Trophoblast cell (in vitro differentiated cells and primary cell): ENCODE measurements around the gene ALB.
"Not testable (repeated sequence)": the region's sequence is repeated elsewhere in the genome, so short reads cannot be mapped to it uniquely, and the experiment has no call there.

Experiments
- DNase-seq, 2 donors: peaks; one replicate each; pipeline ENCODE4 v3.0.0-alpha.2; 2016
- H2AFZ ChIP-seq: 2 replicates; pipeline ENCODE4 v1.6.1; 2013; ENCODE audit warnings: low read length, moderate library complexity, mild to moderate bottlenecking; ENCODE audit not compliant: insufficient read depth, poor library complexity
- H2AK5ac ChIP-seq: 2 replicates; pipeline ENCODE4 v1.6.1; 2013; ENCODE audit warnings: mild to moderate bottlenecking, low read length
- H2BK120ac ChIP-seq: 2 replicates; pipeline ENCODE4 v1.6.1; 2013; ENCODE audit warnings: low read length, mild to moderate bottlenecking, moderate library complexity; ENCODE audit not compliant: insufficient read depth, poor library complexity
- H2BK12ac ChIP-seq: 2 replicates; pipeline ENCODE4 v1.6.1; 2013; ENCODE audit warnings: mild to moderate bottlenecking, low read length, moderate library complexity
- H2BK5ac ChIP-seq: 2 replicates; pipeline ENCODE4 v1.6.1; 2013; ENCODE audit warnings: low read length, low read depth, moderate library complexity, mild to moderate bottlenecking; ENCODE audit not compliant: poor library complexity
- H3K14ac ChIP-seq: 2 replicates; pipeline ENCODE4 v1.6.1; 2013; ENCODE audit warnings: mild to moderate bottlenecking, low read length
- H3K18ac ChIP-seq: 2 replicates; pipeline ENCODE4 v1.6.1; 2013; ENCODE audit warnings: mild to moderate bottlenecking, low read length
- H3K23ac ChIP-seq: 2 replicates; pipeline ENCODE4 v1.6.1; 2013; ENCODE audit warnings: low read length
- H3K27ac ChIP-seq: 2 replicates; pipeline ENCODE4 v1.5.1; 2013; ENCODE audit warnings: low read depth, mild to moderate bottlenecking, inconsistent platforms, low read length, moderate library complexity
- H3K27me3 ChIP-seq: 2 replicates; pipeline ENCODE4 v1.6.1; 2013; ENCODE audit warnings: inconsistent platforms, mild to moderate bottlenecking, low read length, moderate library complexity; ENCODE audit not compliant: insufficient read depth
- H3K36me3 ChIP-seq, 2 experiments: 1 replicate in 1 of 2; 2 replicates in 1 of 2; pipeline ENCODE4 v1.6.1; 2013; ENCODE audit warnings: low read length in 2 of 2, mild to moderate bottlenecking in 2 of 2, moderate library complexity in 1 of 2; ENCODE audit not compliant: insufficient read depth in 2 of 2, control insufficient read depth in 1 of 2
- H3K4ac ChIP-seq: 2 replicates; pipeline ENCODE4 v1.6.1; 2013; ENCODE audit warnings: low read depth, mild to moderate bottlenecking, low read length, moderate library complexity
- H3K4me1 ChIP-seq, 2 experiments: 1 replicate in 1 of 2; 2 replicates in 1 of 2; pipeline ENCODE4 v1.6.1; 2013; ENCODE audit warnings: low read length in 2 of 2, mild to moderate bottlenecking in 2 of 2, moderate library complexity in 1 of 2; ENCODE audit not compliant: insufficient read depth in 2 of 2, control insufficient read depth in 1 of 2
- H3K4me2 ChIP-seq: 2 replicates; pipeline ENCODE4 v1.6.1; 2013; ENCODE audit warnings: inconsistent platforms, mild to moderate bottlenecking, low read length, moderate library complexity
- H3K4me3 ChIP-seq: 2 replicates; pipeline ENCODE4 v1.5.1; 2013; ENCODE audit warnings: mild to moderate bottlenecking, low read depth, low read length, inconsistent platforms
- H3K79me1 ChIP-seq: one replicate; pipeline ENCODE4 v1.6.1; 2013; ENCODE audit warnings: low read length
- H3K79me2 ChIP-seq: 2 replicates; pipeline ENCODE4 v1.6.1; 2013; ENCODE audit warnings: low read length, mild to moderate bottlenecking; ENCODE audit not compliant: control insufficient read depth, insufficient read depth, poor library complexity
- H3K9ac ChIP-seq: 2 replicates; pipeline ENCODE4 v1.6.1; 2013; ENCODE audit warnings: mild to moderate bottlenecking, low read length
- H3K9me3 ChIP-seq: 2 replicates; pipeline ENCODE4 v1.6.1; 2013; ENCODE audit warnings: low read depth, mild to moderate bottlenecking, control low read depth, inconsistent platforms, low read length; ENCODE audit not compliant: insufficient read depth
- H4K12ac ChIP-seq: 2 replicates; pipeline ENCODE4 v1.6.1; 2013; ENCODE audit warnings: low read depth, mild to moderate bottlenecking, low read length, moderate library complexity
- H4K8ac ChIP-seq: 2 replicates; pipeline ENCODE4 v1.6.1; 2013; ENCODE audit warnings: low read depth, mild to moderate bottlenecking, low read length, moderate library complexity
- H4K91ac ChIP-seq: one replicate; pipeline ENCODE4 v1.6.1; 2013; ENCODE audit warnings: low read depth, mild to moderate bottlenecking, low read length, moderate library complexity
- WGBS: extraction: QIAGEN DNeasy Blood & Tissue Kit; methylation state at CpG from one replicate; pipeline ENCODE4 v1.1.7; 2013; ENCODE audit warnings: missing lambda C conversion rate; ENCODE audit not compliant: insufficient read length, insufficient coverage; ENCODE audit errors: extremely low coverage; 5-methylcytosine and 5-hydroxymethylcytosine counted together

Gene ALB

GRCh38 chr4:73383452-73383851 is 20.6 kb upstream of the ALB start:
- Histone ChIP-seq H4K12ac (no peak overlapping the region), H3K79me1 (no peaks in the 10 kb centered on the region), H2AK5ac (no peak overlapping the region), H2AFZ (no peak overlapping the region), H3K79me2 (no peaks in the 10 kb centered on the region), H2BK12ac (no peak overlapping the region), H2BK5ac (no peak overlapping the region), H3K27me3 (no peaks in the 10 kb centered on the region), H3K36me3 (no peaks in the 10 kb centered on the region), H3K4me3 (no peak overlapping the region), H3K27ac (no peak overlapping the region), H3K9me3 (no peaks in the 10 kb centered on the region), H3K9ac (no peak overlapping the region), H3K4me1 (no peaks in the 10 kb centered on the region), H4K8ac (no peak overlapping the region), H3K18ac (no peak overlapping the region), H3K14ac (no peak overlapping the region), H2BK120ac (no peak overlapping the region), H4K91ac (no peak overlapping the region), H3K4me2 (no peak overlapping the region), H3K4ac (no peak overlapping the region), H3K23ac (no peak overlapping the region)
- no CpG with 5 or more reads among the region's 3 CpGs for WGBS
- DNase-seq, result no peak

GRCh38 chr4:73387552-73387951 is 16.5 kb upstream of the ALB start:
- no peak overlapping the region for H3K4me3 ChIP-seq
- no peak overlapping the region for H3K4me2 ChIP-seq
- H3K36me3 ChIP-seq, result no peaks in the 10 kb centered on the region
- H4K91ac ChIP-seq, result no peak overlapping the region
- no peak for DNase-seq
- no peaks in the 10 kb centered on the region for H3K79me1 ChIP-seq
- no peaks in the 10 kb centered on the region for H3K79me2 ChIP-seq
- H3K27me3 ChIP-seq, result no peaks in the 10 kb centered on the region
- no peak overlapping the region for H3K27ac ChIP-seq
- H2BK120ac ChIP-seq, result no peak overlapping the region
- H4K8ac ChIP-seq, result no peak overlapping the region
- H3K23ac ChIP-seq, result no peak overlapping the region
- no peaks in the 10 kb centered on the region for H3K9me3 ChIP-seq
- no peak overlapping the region for H2AFZ ChIP-seq
- no peak overlapping the region for H3K14ac ChIP-seq
- no peak overlapping the region for H3K18ac ChIP-seq
- no peak overlapping the region for H3K9ac ChIP-seq
- H2AK5ac ChIP-seq, result no peak overlapping the region
- no peak overlapping the region for H2BK5ac ChIP-seq
- H3K4me1 ChIP-seq, result no peaks in the 10 kb centered on the region
- H4K12ac ChIP-seq, result no peak overlapping the region
- H3K4ac ChIP-seq, result no peak overlapping the region
- no peak overlapping the region for H2BK12ac ChIP-seq

GRCh38 chr4:73388887-73389286 is 15.2 kb upstream of the ALB start:
- H4K91ac ChIP-seq, result no peak overlapping the region
- WGBS, result no CpG with 5 or more reads among the region's 1 CpG
- H3K9ac ChIP-seq, result no peak overlapping the region
- no peak overlapping the region for H2BK5ac ChIP-seq
- no peak overlapping the region for H2AK5ac ChIP-seq
- no peaks in the 10 kb centered on the region for H3K79me2 ChIP-seq
- H3K9me3 ChIP-seq, result no peaks in the 10 kb centered on the region
- H3K36me3 ChIP-seq, result no peaks in the 10 kb centered on the region
- no peak overlapping the region for H3K4me2 ChIP-seq
- no peaks in the 10 kb centered on the region for H3K27me3 ChIP-seq
- no peaks in the 10 kb centered on the region for H3K4me1 ChIP-seq
- no peak overlapping the region for H2BK120ac ChIP-seq
- H3K27ac ChIP-seq, result no peak overlapping the region
- no peak overlapping the region for H3K4ac ChIP-seq
- H3K4me3 ChIP-seq, result no peak overlapping the region
- H3K79me1 ChIP-seq, result no peaks in the 10 kb centered on the region
- no peak for DNase-seq
- no peak overlapping the region for H2AFZ ChIP-seq
- no peak overlapping the region for H3K18ac ChIP-seq
- no peak overlapping the region for H2BK12ac ChIP-seq
- no peak overlapping the region for H4K8ac ChIP-seq
- H3K23ac ChIP-seq, result no peak overlapping the region
- no peak overlapping the region for H4K12ac ChIP-seq
- no peak overlapping the region for H3K14ac ChIP-seq

GRCh38 chr4:73389663-73390062 is 14.4 kb upstream of the ALB start:
- H3K4ac ChIP-seq, H4K8ac ChIP-seq, H3K4me2 ChIP-seq, H3K27ac ChIP-seq, H2BK12ac ChIP-seq, DNase-seq, H3K79me1 ChIP-seq, H2BK120ac ChIP-seq, H3K9me3 ChIP-seq, H2AK5ac ChIP-seq, H2BK5ac ChIP-seq, H4K91ac ChIP-seq, H2AFZ ChIP-seq, H3K79me2 ChIP-seq, H3K27me3 ChIP-seq, H3K4me3 ChIP-seq, H3K36me3 ChIP-seq, H4K12ac ChIP-seq, H3K18ac ChIP-seq, H3K14ac ChIP-seq, H3K4me1 ChIP-seq, H3K9ac ChIP-seq, H3K23ac ChIP-seq: not testable (repeated sequence)
- WGBS, result no CpG with 5 or more reads among the region's 2 CpGs

GRCh38 chr4:73391774-73392173 is 12.3 kb upstream of the ALB start:
- Histone ChIP-seq H3K27ac (no peak overlapping the region), H3K79me1 (no peaks in the 10 kb centered on the region), H3K79me2 (no peaks in the 10 kb centered on the region), H3K4me3 (no peak overlapping the region), H2BK5ac (no peak overlapping the region), H3K23ac (no peak overlapping the region), H2AFZ (no peak overlapping the region), H2BK120ac (no peak overlapping the region), H3K14ac (no peak overlapping the region), H4K12ac (no peak overlapping the region), H4K8ac (no peak overlapping the region), H2BK12ac (no peak overlapping the region), H3K4me2 (no peak overlapping the region), H3K27me3 (no peaks in the 10 kb centered on the region), H3K9ac (no peak overlapping the region), H3K9me3 (no peaks in the 10 kb centered on the region), H3K4ac (no peak overlapping the region), H4K91ac (no peak overlapping the region), H3K18ac (no peak overlapping the region), H2AK5ac (no peak overlapping the region), H3K4me1 (no peaks in the 10 kb centered on the region), H3K36me3 (no peaks in the 10 kb centered on the region)
- DNase-seq, result no peak
